Measurements from ENCODE around the gene ASB1. TPM values are rescaled to one million over a fixed set of nuclear protein-coding genes. Genes with fewer than 3 reads are reported as not detected.

The ASB1 gene
- total RNA-seq, 2 experiments from 2014 or later = 29.9 to 33.7 TPM

GRCh38 chr2:238473523-238473922 lies 46.8 kb downstream of the ASB1 start:
- no peak for DNase-seq
- Mint-ChIP-seq H3K36me3 (ENCODE audit: low read depth) (peaks cover 18% of the 10 kb centered on the region), H3K27me3 (ENCODE audit: low read depth) (no peaks in the 10 kb centered on the region), H3K9me3 (peaks cover 36% of the 10 kb centered on the region), H3K27ac (no peak overlapping the region), H3K4me3 (no peak overlapping the region), H3K4me1 (ENCODE audit: low read depth) (no peaks in the 10 kb centered on the region)
- intact Hi-C loops (cut with micrococcal nuclease) = no loop called here
- CTCF ChIA-PET = interaction anchor here (0.6 kb wide), 2 partner anchors 622 to 1911 kb away, joined by 4 to 6 read pairs; no protein-coding TSS in a partner anchor

- CTCF ChIA-PET = no interaction called here
- H3K36me3 Mint-ChIP-seq (ENCODE audit: low read depth) = peaks cover 10% of the 10 kb centered on the region
- H3K27ac Mint-ChIP-seq = no peak overlapping the region
- no peaks in the 10 kb centered on the region for H3K27me3 Mint-ChIP-seq (ENCODE audit: low read depth)
- no peaks in the 10 kb centered on the region for H3K4me1 Mint-ChIP-seq (ENCODE audit: low read depth)
- intact Hi-C loops (cut with micrococcal nuclease) = no loop called here
- peaks cover 30% of the 10 kb centered on the region for H3K9me3 Mint-ChIP-seq
- no peak for DNase-seq
- no peak overlapping the region for H3K4me3 Mint-ChIP-seq
Observed at GRCh38 chr2:238475034-238475433, 48.3 kb downstream of the ASB1 start.

DNA sequence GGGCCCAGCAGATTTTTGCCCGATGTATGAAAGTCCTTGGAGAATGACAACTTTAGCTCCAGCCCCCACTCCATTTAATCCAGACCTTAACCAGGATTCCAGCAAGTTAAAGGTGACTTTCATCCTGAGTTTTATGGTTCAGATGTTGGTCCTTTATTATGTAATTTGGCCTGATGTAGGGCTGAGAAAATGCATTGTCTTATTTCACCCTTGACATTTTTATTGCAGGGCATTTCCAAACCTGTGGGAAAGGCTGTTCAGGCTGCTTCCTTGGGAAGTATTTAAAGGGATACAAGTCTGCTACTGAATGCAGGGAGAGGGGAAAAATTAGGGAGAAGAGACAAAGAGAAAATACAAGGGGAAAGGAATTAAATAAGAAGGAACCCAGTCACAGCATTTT lies 48.8 kb downstream of the ASB1 start:
- DNase-seq = no peak
- intact Hi-C loops (cut with micrococcal nuclease) = no loop called here
- H3K27ac Mint-ChIP-seq = no peak overlapping the region
- peaks cover 10% of the 10 kb centered on the region for H3K36me3 Mint-ChIP-seq (ENCODE audit: low read depth)
- no peak overlapping the region for H3K4me3 Mint-ChIP-seq
- H3K9me3 Mint-ChIP-seq = peaks cover 32% of the 10 kb centered on the region
- no peaks in the 10 kb centered on the region for H3K27me3 Mint-ChIP-seq (ENCODE audit: low read depth)
- CTCF ChIA-PET = no interaction called here
- H3K4me1 Mint-ChIP-seq (ENCODE audit: low read depth) = no peaks in the 10 kb centered on the region

- CTCF ChIA-PET = no interaction called here
- Mint-ChIP-seq H3K4me3 (no peak overlapping the region), H3K27ac (no peak overlapping the region), H3K27me3 (ENCODE audit: low read depth) (no peaks in the 10 kb centered on the region), H3K4me1 (ENCODE audit: low read depth) (no peaks in the 10 kb centered on the region), H3K36me3 (ENCODE audit: low read depth) (peaks cover 10% of the 10 kb centered on the region), H3K9me3 (peaks cover 32% of the 10 kb centered on the region)
- intact Hi-C loops (cut with micrococcal nuclease) = no loop called here
- no peak for DNase-seq
Observed at GRCh38 chr2:238476258-238476657, 49.5 kb downstream of the ASB1 start.

- Mint-ChIP-seq H3K4me3 (no peak overlapping the region), H3K36me3 (ENCODE audit: low read depth) (peaks cover 4% of the 10 kb centered on the region), H3K27ac (no peak overlapping the region), H3K4me1 (ENCODE audit: low read depth) (no peaks in the 10 kb centered on the region), H3K27me3 (ENCODE audit: low read depth) (no peaks in the 10 kb centered on the region), H3K9me3 (peaks cover 20% of the 10 kb centered on the region)
- DNase-seq = no peak
- intact Hi-C loops (cut with micrococcal nuclease) = no loop called here
- CTCF ChIA-PET = interaction anchor here (0.6 to 1.0 kb wide), 2 partner anchors 17 to 36 kb away, joined by 3 to 4 read pairs; no protein-coding TSS in a partner anchor
Observed at GRCh38 chr2:238478216-238478615, 51.5 kb downstream of the ASB1 start.

GRCh38 chr2:238479847-238480246 lies 53.1 kb downstream of the ASB1 start:
- DNase-seq = no peak
- CTCF ChIA-PET = no interaction called here
- Mint-ChIP-seq H3K36me3 (ENCODE audit: low read depth) (peaks cover 2% of the 10 kb centered on the region), H3K27ac (no peak overlapping the region), H3K27me3 (ENCODE audit: low read depth) (no peaks in the 10 kb centered on the region), H3K9me3 (peaks cover 13% of the 10 kb centered on the region), H3K4me1 (ENCODE audit: low read depth) (no peaks in the 10 kb centered on the region), H3K4me3 (no peak overlapping the region)
- intact Hi-C loops (cut with micrococcal nuclease) = no loop called here

GRCh38 chr2:238483021-238483420 lies 56.3 kb downstream of the ASB1 start:
- intact Hi-C loops (cut with micrococcal nuclease) = no loop called here
- CTCF ChIA-PET = no interaction called here
- Mint-ChIP-seq H3K4me3 (no peak overlapping the region), H3K27me3 (ENCODE audit: low read depth) (no peaks in the 10 kb centered on the region), H3K36me3 (ENCODE audit: low read depth) (no peaks in the 10 kb centered on the region), H3K9me3 (peaks cover 13% of the 10 kb centered on the region), H3K27ac (no peak overlapping the region), H3K4me1 (ENCODE audit: low read depth) (no peaks in the 10 kb centered on the region)
- no peak for DNase-seq

- no peaks in the 10 kb centered on the region for H3K27me3 Mint-ChIP-seq (ENCODE audit: low read depth)
- no peaks in the 10 kb centered on the region for H3K36me3 Mint-ChIP-seq (ENCODE audit: low read depth)
- peaks cover 11% of the 10 kb centered on the region for H3K9me3 Mint-ChIP-seq
- no peak for DNase-seq
- H3K4me1 Mint-ChIP-seq (ENCODE audit: low read depth) = no peaks in the 10 kb centered on the region
- no peak overlapping the region for H3K4me3 Mint-ChIP-seq
- H3K27ac Mint-ChIP-seq = no peak overlapping the region
- intact Hi-C loops (cut with micrococcal nuclease) = no loop called here
- CTCF ChIA-PET = no interaction called here
Observed at GRCh38 chr2:238483656-238484055, 56.9 kb downstream of the ASB1 start.

DNA sequence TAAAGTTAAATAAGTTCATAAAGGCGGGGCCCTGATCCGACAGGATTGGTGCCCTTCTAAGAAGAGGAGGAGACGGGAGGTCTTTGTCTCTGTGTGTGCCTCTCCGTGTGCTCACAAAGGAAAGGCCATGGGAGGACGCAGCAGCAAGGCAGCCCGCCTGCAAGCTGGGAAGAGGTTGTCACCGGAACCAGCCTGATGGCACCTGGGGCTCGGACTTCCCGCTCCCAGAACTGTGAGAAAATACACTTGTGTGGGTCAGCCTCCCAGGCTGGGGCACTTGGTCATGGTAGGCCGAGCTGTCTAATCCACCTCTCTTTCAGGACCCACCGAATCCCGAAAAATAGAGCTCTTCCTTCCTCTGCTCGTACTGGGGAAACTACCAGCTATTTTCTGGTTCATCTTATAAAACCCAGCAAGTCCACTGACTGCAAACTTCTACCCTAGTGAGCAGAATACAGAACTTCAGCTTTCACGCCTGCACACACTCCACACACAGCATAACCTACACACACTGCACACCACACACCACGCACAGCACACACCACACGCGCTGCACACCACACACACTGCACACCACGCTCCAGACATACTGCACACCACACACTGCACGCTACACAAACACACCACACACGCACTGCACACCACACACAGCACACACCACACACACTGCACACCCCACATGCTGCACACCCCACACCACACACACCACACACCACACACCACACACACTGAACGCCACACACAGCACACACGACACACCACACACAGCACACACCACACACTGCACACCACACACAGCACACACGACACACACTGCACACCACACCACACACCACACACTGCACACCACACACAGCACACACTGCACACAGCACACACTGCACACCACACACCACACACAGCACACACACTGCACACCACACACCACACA lies 58.1 kb downstream of the ASB1 start:
- CTCF ChIA-PET = no interaction called here
- Mint-ChIP-seq H3K4me1 (ENCODE audit: low read depth) (no peaks in the 10 kb centered on the region), H3K27me3 (ENCODE audit: low read depth) (no peaks in the 10 kb centered on the region), H3K9me3 (peaks cover 11% of the 10 kb centered on the region), H3K27ac (no peak overlapping the region), H3K36me3 (ENCODE audit: low read depth) (no peaks in the 10 kb centered on the region), H3K4me3 (no peak overlapping the region)
- DNase-seq = no peak
- intact Hi-C loops (cut with micrococcal nuclease) = no loop called here

GRCh38 chr2:238486123-238486848 lies 59.6 kb downstream of the ASB1 start:
- no peaks in the 10 kb centered on the region for H3K9me3 Mint-ChIP-seq
- CTCF ChIA-PET = no interaction called here
- no peaks in the 10 kb centered on the region for H3K27me3 Mint-ChIP-seq (ENCODE audit: low read depth)
- intact Hi-C loops (cut with micrococcal nuclease) = no loop called here
- no peaks in the 10 kb centered on the region for H3K4me1 Mint-ChIP-seq (ENCODE audit: low read depth)
- H3K36me3 Mint-ChIP-seq (ENCODE audit: low read depth) = no peaks in the 10 kb centered on the region
- DNase-seq = no peak
- H3K27ac Mint-ChIP-seq = no peak overlapping the region
- H3K4me3 Mint-ChIP-seq = no peak overlapping the region

DNA sequence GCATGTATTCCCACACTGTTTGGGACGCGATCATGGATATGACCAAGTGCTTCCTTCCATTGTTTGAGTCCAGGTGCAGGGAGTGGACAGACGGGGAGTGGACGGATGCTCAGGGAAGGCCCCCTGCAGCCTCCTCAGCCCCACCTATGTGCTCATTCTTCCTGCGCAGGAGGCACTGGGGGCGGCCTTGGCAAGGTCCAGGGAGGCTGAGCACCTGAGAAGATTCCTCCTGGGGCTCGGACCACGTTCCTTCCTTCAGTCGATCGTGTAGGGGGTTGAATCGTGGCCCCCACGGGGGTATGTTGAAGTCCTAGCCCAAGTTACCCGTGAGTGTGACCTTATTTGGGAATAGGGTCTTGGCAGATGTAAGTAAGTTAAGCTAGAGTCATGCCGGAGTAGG lies 60.4 kb downstream of the ASB1 start:
- Mint-ChIP-seq H3K9me3 (no peaks in the 10 kb centered on the region), H3K4me1 (ENCODE audit: low read depth) (no peaks in the 10 kb centered on the region), H3K27me3 (ENCODE audit: low read depth) (no peaks in the 10 kb centered on the region), H3K4me3 (no peak overlapping the region), H3K27ac (no peak overlapping the region), H3K36me3 (ENCODE audit: low read depth) (no peaks in the 10 kb centered on the region)
- CTCF ChIA-PET = no interaction called here
- intact Hi-C loops (cut with micrococcal nuclease) = no loop called here
- no peak for DNase-seq

GRCh38 chr2:238487652-238488346 lies 61.1 kb downstream of the ASB1 start:
- H3K27ac Mint-ChIP-seq = no peak overlapping the region
- intact Hi-C loops (cut with micrococcal nuclease) = no loop called here

More at GRCh38 chr2:238487652-238488346, 61.1 kb downstream of the ASB1 start:
- H3K4me1 Mint-ChIP-seq (ENCODE audit: low read depth) = no peaks in the 10 kb centered on the region
- CTCF ChIA-PET = no interaction called here
- no peak for DNase-seq
- H3K4me3 Mint-ChIP-seq = no peak overlapping the region
- H3K27me3 Mint-ChIP-seq (ENCODE audit: low read depth) = no peaks in the 10 kb centered on the region
- H3K36me3 Mint-ChIP-seq (ENCODE audit: low read depth) = no peaks in the 10 kb centered on the region
- no peaks in the 10 kb centered on the region for H3K9me3 Mint-ChIP-seq
